Measurements from ENCODE around the gene DUSP12. TPM values are rescaled to one million over a fixed set of nuclear protein-coding genes. Genes with fewer than 3 reads are reported as not detected.

Gene DUSP12
- total and polyA plus RNA-seq, 9 of the 15 experiments (the other 6 are each of a cell fraction or from before 2014, with no cell fraction given), result 10.4 to 81.4 (median 43.6) TPM

- DNase-seq (ENCODE audit: extremely low read depth in 1 of 4, low spot score in 3 of 4), result peak; percentile 32 to 52 (median 50)
- Histone ChIP-seq H3K27me3 (ENCODE audit: control insufficient read depth in 2 of 2, insufficient read depth in 2 of 2, low read length in 2 of 2) (no peaks in the 10 kb centered on the region), H3K9me3 (replicated peaks; ENCODE audit: control insufficient read depth, insufficient read depth, low read depth, low read length) (no peaks in the 10 kb centered on the region), H3K4me3 (no peak overlapping the region), H3K79me2 (ENCODE audit: control insufficient read depth, insufficient read depth, low read length) (no peaks in the 10 kb centered on the region), H3K36me3 (ENCODE audit: control insufficient read depth, insufficient read depth, low read length) (peaks cover 79% of the 10 kb centered on the region), H3K4me1 (replicated peaks in 1 of 2; ENCODE audit: control insufficient read depth in 2 of 2, insufficient read depth in 2 of 2, low read length in 2 of 2) (no peaks in the 10 kb centered on the region; a peak in 1 of 5 replicates), H3K4me2 (ENCODE audit: insufficient read depth, low read length) (no peak overlapping the region), H2AFZ (ENCODE audit: low read depth, low read length) (no peak overlapping the region), H3K9ac (ENCODE audit: insufficient read depth in 1 of 2, low read depth in 2 of 2, low read length in 2 of 2) (no peak overlapping the region), H3K9me1 (ENCODE audit: control insufficient read depth, insufficient read depth, low read length) (no peaks in the 10 kb centered on the region), H3K27ac (ENCODE audit: extremely low read depth, low read depth, low read length) (no peak overlapping the region), H4K20me1 (replicated peaks; ENCODE audit: control insufficient read depth, insufficient read depth, low read length) (no peaks in the 10 kb centered on the region)
- 49% methylated on average over 3 of the region's 3 CpGs for WGBS (ENCODE audit: insufficient coverage, low coverage, missing lambda C conversion rate)
- in situ Hi-C loops (cut with MboI), result loop anchor here (10.0 kb wide), 1 partner anchor 242 kb away; no protein-coding TSS in a partner anchor
- intact Hi-C loops (cut with micrococcal nuclease), result loop anchor here (1.0 to 5.0 kb wide), 3 partner anchors 115 to 484 kb away; no protein-coding TSS in a partner anchor
- CTCF ChIA-PET (ENCODE audit: low intra/inter-chr PET ratio), result interaction anchor here (0.6 to 1.9 kb wide), 2 partner anchors 108 to 244 kb away, joined by 3 to 14 read pairs; no protein-coding TSS in a partner anchor
- POLR2A ChIA-PET, result interaction anchor here (0.6 to 1.8 kb wide), 8 partner anchors 9 to 249 kb away, joined by 3 to 7 read pairs (median 4); partner anchors contain the start of gene ATF6
- FAIRE-seq, result peak; percentile 80
- BruUV-seq (replicated peaks), result no TSS peak
- ATAC-seq, result peak; percentile 87
- peak; percentile 40; the same call in 1 of the 2 replicates for TF ChIP-seq REST (IDR thresholded peaks at IDR 0.05; ENCODE audit: borderline replicate concordance)
- TF ChIP-seq REST (CRISPR knock-in tag; IDR thresholded peaks at IDR 0.05; ENCODE audit: low read depth), result no peak
- no peak for TF ChIP-seq ZBTB1 (CRISPR knock-in tag; IDR thresholded peaks at IDR 0.05; ENCODE audit: borderline replicate concordance, low read depth)
- no peak for TF ChIP-seq NR3C1 (CRISPR knock-in tag; IDR thresholded peaks at IDR 0.05)
- no peak for TF ChIP-seq ZNF280B (CRISPR knock-in tag; IDR thresholded peaks at IDR 0.05)
- TF ChIP-seq NFE2L1 (tag; IDR thresholded peaks at IDR 0.05; ENCODE audit: borderline replicate concordance, low read depth), result no peak
- no peak for TF ChIP-seq E2F8 (IDR thresholded peaks at IDR 0.05; ENCODE audit: low read depth, partially characterized antibody)
Measured at GRCh38 chr1:161792740-161793139, 43.2 kb downstream of the DUSP12 start.
